HepG2 (cell line): Measurements from ENCODE around the gene HOXD3. TPM values are rescaled to one million over a fixed set of nuclear protein-coding genes. Genes with fewer than 3 reads are reported as not detected.

Experiments
- ATAC-seq: fragments of 200-7000 bp; cut with Tn5 transposase; 3 replicates; pipeline ENCODE4 v1.9.1; 2020; ENCODE audit warnings: mild to moderate bottlenecking, moderate library complexity
- BruUV-seq: library from RNA; stranded (reverse); fragments of 400-500 nt; replicated peaks from 2 replicates; lab custom pipeline; 2021; lab: Mats Ljungman, UMichigan
- CTCF ChIA-PET: fragments of 300-600 bp; formaldehyde crosslinking; extraction: SDS; loops from one replicate; lab custom pipeline; 2021; ENCODE audit warnings: low total read pairs, inconsistent platforms, low intra/inter-chr PET ratio; lab: Yijun Ruan, JAX
- POLR2A ChIA-PET: fragments of 350-600 bp; sonication (Branson Sonifier 250); formaldehyde crosslinking; loops from one replicate; lab custom pipeline; 2020; ENCODE audit warnings: antibody characterized with exemption, inconsistent platforms; lab: Yijun Ruan, JAX
- DNase-seq: peaks from one replicate; pipeline ENCODE4 v3.0.0-alpha.2; 2015; ENCODE audit warnings: low spot score
- FAIRE-seq: peaks from 3 replicates; lab custom pipeline; 2011; peaks lifted over from hg19 to GRCh38; lab: Jason Lieb, UNC
- H2AFZ ChIP-seq: one replicate; pipeline ENCODE4 v1.6.1; 2011; ENCODE audit warnings: low read length, inconsistent platforms
- H3K27ac ChIP-seq: fragments of 300-600 bp; 3 replicates; pipeline ENCODE4 v1.8.0; 2011; ENCODE audit warnings: mixed run types, mild to moderate bottlenecking, mixed read lengths, low read length, inconsistent platforms; ENCODE audit not compliant: insufficient read depth; ENCODE audit errors: extremely low read length
- H3K27me3 ChIP-seq, 2 experiments: fragments of 200-600 bp in 1 of 2; 2 replicates in 1 of 2; 3 replicates in 1 of 2; pipeline versions ENCODE4 v1.6.0 to v1.8.0; 2011; ENCODE audit warnings: low read length in 2 of 2, mild to moderate bottlenecking in 2 of 2, moderate library complexity in 2 of 2, inconsistent platforms in 1 of 2; ENCODE audit not compliant: insufficient read depth in 2 of 2, control insufficient read depth in 1 of 2
- H3K36me3 ChIP-seq, 2 experiments: fragments of 200-600 bp in 1 of 2; replicated peaks in 1 of 2; 2 replicates in 1 of 2; 3 replicates in 1 of 2; pipeline versions ENCODE4 v1.5.1 to v1.8.0; 2011; ENCODE audit warnings: low read length in 2 of 2, inconsistent platforms in 1 of 2; ENCODE audit not compliant: insufficient read depth in 2 of 2, control insufficient read depth in 1 of 2
- H3K4me1 ChIP-seq: 2 replicates; pipeline ENCODE4 v1.5.1; 2012; ENCODE audit warnings: low read length, inconsistent platforms; ENCODE audit not compliant: insufficient read depth
- H3K4me2 ChIP-seq: 2 replicates; pipeline ENCODE4 v1.6.0; 2011; ENCODE audit warnings: low read depth, low read length, inconsistent platforms
- H3K4me3 ChIP-seq, 3 experiments: fragments of 200-600 bp in 1 of 3; sonication (generic), shearing (Covaris generic) in 1 of 3; replicated peaks in 1 of 3; 2 replicates each; pipeline ENCODE4 v1.5.1; 2011 to 2016; ENCODE audit warnings: low read length in 3 of 3, inconsistent platforms in 2 of 3, low read depth in 2 of 3, mild to moderate bottlenecking in 2 of 3, control low read depth in 1 of 3, mixed read lengths in 1 of 3; ENCODE audit not compliant: insufficient read depth in 1 of 3
- H3K79me2 ChIP-seq: one replicate; pipeline ENCODE4 v1.6.1; 2011; ENCODE audit warnings: low read length, inconsistent platforms; ENCODE audit not compliant: insufficient read depth
- H3K9ac ChIP-seq: 2 replicates; pipeline ENCODE4 v1.6.0; 2011; ENCODE audit warnings: mild to moderate bottlenecking, low read depth, low read length, inconsistent platforms; ENCODE audit not compliant: insufficient read depth
- H3K9me3 ChIP-seq: 2 replicates; pipeline ENCODE4 v1.5.1; 2012; ENCODE audit warnings: mild to moderate bottlenecking, low read length
- H4K20me1 ChIP-seq: 2 replicates; pipeline ENCODE4 v1.6.0; 2011; ENCODE audit warnings: inconsistent platforms, mild to moderate bottlenecking, low read length, moderate library complexity; ENCODE audit not compliant: insufficient read depth
- ARHGAP35 ChIP-seq: sonication (generic); formaldehyde crosslinking; IDR thresholded peaks from 2 replicates; pipeline ENCODE4 v1.9.0; 2022; ENCODE audit warnings: mild to moderate bottlenecking, inconsistent platforms, moderate library complexity, missing genetic modification reagents, borderline replicate concordance
- BORCS8-MEF2B ChIP-seq: sonication (generic); formaldehyde crosslinking; IDR thresholded peaks from 2 replicates; pipeline ENCODE4 v1.8.0; 2022; ENCODE audit warnings: mild to moderate bottlenecking, missing genetic modification reagents
- KLF13 ChIP-seq: sonication (generic); formaldehyde crosslinking; IDR thresholded peaks from 2 replicates; pipeline ENCODE4 v1.4.0; 2020; ENCODE audit warnings: mild to moderate bottlenecking, missing genetic modification reagents
- PHB2 ChIP-seq: fragments of 450-650 bp; IDR thresholded peaks from 2 replicates; pipeline ENCODE4 v1.6.1; 2018; ENCODE audit not compliant: partially characterized antibody
- SKIL ChIP-seq: sonication (generic); formaldehyde crosslinking; IDR thresholded peaks from 2 replicates; pipeline ENCODE4 v1.8.0; 2022; ENCODE audit warnings: missing genetic modification reagents, mild to moderate bottlenecking, moderate library complexity, borderline replicate concordance
- SMC3 ChIP-seq: IDR thresholded peaks from 2 replicates; pipeline ENCODE4 v1.6.1; 2011; ENCODE audit warnings: low read length, improper control_type of control experiment
- STAG1 ChIP-seq: sonication (generic); formaldehyde crosslinking; IDR thresholded peaks from 2 replicates; pipeline ENCODE4 v1.4.0; 2020; ENCODE audit warnings: missing genetic modification reagents
- TGIF2 ChIP-seq: IDR thresholded peaks from 2 replicates; pipeline ENCODE4 v1.6.1; 2016; ENCODE audit warnings: control low read depth, missing compliant biosample characterization
- ZFP36L2 ChIP-seq: sonication (generic); formaldehyde crosslinking; IDR thresholded peaks from 2 replicates; pipeline ENCODE4 v1.4.0; 2020; ENCODE audit warnings: missing genetic modification reagents
- ZNF136 ChIP-seq: sonication (generic); formaldehyde crosslinking; IDR thresholded peaks from 2 replicates; pipeline ENCODE4 v1.8.1; 2022; ENCODE audit warnings: low read depth, mild to moderate bottlenecking, moderate library complexity, missing genetic modification reagents
- ZNF331 ChIP-seq: sonication (generic); formaldehyde crosslinking; IDR thresholded peaks from 2 replicates; pipeline ENCODE4 v1.4.0; 2020; ENCODE audit warnings: missing genetic modification reagents
- ZNF337 ChIP-seq: sonication (generic); formaldehyde crosslinking; IDR thresholded peaks from 2 replicates; pipeline ENCODE4 v1.5.1; 2020; ENCODE audit warnings: missing genetic modification reagents, low read depth, mild to moderate bottlenecking, borderline replicate concordance
- ZNF468 ChIP-seq: sonication (generic); formaldehyde crosslinking; IDR thresholded peaks from 2 replicates; pipeline ENCODE4 v1.8.0; 2022; ENCODE audit warnings: mild to moderate bottlenecking, moderate library complexity, missing genetic modification reagents
- ZNF513 ChIP-seq: sonication (generic); formaldehyde crosslinking; conservative IDR thresholded peaks from 2 replicates; pipeline ENCODE4 v1.5.0; 2020; ENCODE audit warnings: missing genetic modification reagents
- ZNF543 ChIP-seq: sonication (generic); formaldehyde crosslinking; IDR thresholded peaks from 2 replicates; pipeline ENCODE4 v1.4.0; 2020; ENCODE audit warnings: mild to moderate bottlenecking, missing genetic modification reagents
- ZNF556 ChIP-seq: sonication (generic); formaldehyde crosslinking; IDR thresholded peaks from 2 replicates; pipeline ENCODE4 v1.4.0; 2020; ENCODE audit warnings: mild to moderate bottlenecking, missing genetic modification reagents, borderline replicate concordance
- ZNF674 ChIP-seq: sonication (generic); formaldehyde crosslinking; IDR thresholded peaks from 2 replicates; pipeline ENCODE4 v1.5.0; 2020; ENCODE audit warnings: low read depth, mild to moderate bottlenecking, missing genetic modification reagents
- ZNF800 ChIP-seq: sonication (generic); formaldehyde crosslinking; IDR thresholded peaks from 2 replicates; pipeline ENCODE4 v1.4.0; 2020; ENCODE audit warnings: missing genetic modification reagents
- WGBS: methylation state at CpG from one replicate; pipeline ENCODE4 v1.1.6; 2017; ENCODE audit warnings: low lambda C conversion rate; 5-methylcytosine and 5-hydroxymethylcytosine counted together
- in situ Hi-C: cut with HindIII; loops from 2 replicates; pipeline ENCODE4 v1.10.0; 2017; ENCODE audit warnings: low pct_unique_long_range_greater_than_20kb; ENCODE audit not compliant: extremely low pct_ligation_motif_present
- intact Hi-C: fragments of 100-400 bp; cut with micrococcal nuclease; formaldehyde crosslinking; loops from one replicate; pipeline ENCODE4 v1.10.0; 2022; ENCODE audit not compliant: unreplicated experiment
- polyA plus RNA-seq, 8 experiments: library from polyadenylated mRNA; depleted of rRNA in 3 of 8; stranded (reverse) in 7 of 8; unstranded in 1 of 8; fragments of >200 nt; fragmentation: Illumina TruSeq in 4 of 8; extraction: Trizol in 4 of 8; gene quantifications; 2 replicates each; pipeline versions ENCODE4 v1.2.1 to v1.2.3, GENCODE V29; 2011 to 2016; ENCODE audit warnings: low read depth in 4 of 8, missing spikeins in 1 of 8, mixed read lengths in 1 of 8; ENCODE audit not compliant: insufficient read depth in 1 of 8
- total RNA-seq, 5 experiments: library from RNA; depleted of rRNA; stranded (reverse); fragments of >200 nt; fragmentation: Illumina TruSeq; extraction: Trizol; gene quantifications; 2 replicates each; pipeline ENCODE4 v1.2.3, GENCODE V29; 2016; ENCODE audit warnings: low read depth in 1 of 5

Gene HOXD3
- total and polyA plus RNA-seq, 2 of the 13 experiments (the other 11 are each of a cell fraction or from before 2014, with no cell fraction given) = 0.05 to 0.09 TPM

- CTCF ChIA-PET = no interaction called here
- TF ChIP-seq TGIF2 (CRISPR knock-in tag) (no peak), ZNF331 (CRISPR knock-in tag) (no peak), ZNF136 (CRISPR knock-in tag) (0 out of 2 replicates have a peak, but pooled peaks have one; percentile 46), ZNF543 (CRISPR knock-in tag) (no peak; the same call in 1 of the 2 replicates), ARHGAP35 (CRISPR knock-in tag) (no peak), ZNF674 (CRISPR knock-in tag) (no peak), ZNF556 (CRISPR knock-in tag) (0 out of 2 replicates have a peak, but pooled peaks have one; percentile 26), ZFP36L2 (no peak), KLF13 (no peak), PHB2 (no peak), SMC3 (no peak), ZNF513 (peak; percentile 66; the same call in 1 of the 2 replicates), ZNF337 (CRISPR knock-in tag) (no peak), STAG1 (no peak), BORCS8-MEF2B (peak; percentile 82), ZNF800 (CRISPR knock-in tag) (0 out of 2 replicates have a peak, but pooled peaks have one; percentile 6), ZNF468 (peak; percentile 79; the same call in 1 of the 2 replicates), SKIL (CRISPR knock-in tag) (no peak; the same call in 1 of the 2 replicates)
These were observed 31.0 kb downstream of the HOXD3 start, which contains the start of gene HOXD1 for GRCh38 chr2:176187899-176188773. Gene HOXD1, plus strand, starts transcription at chr2:176188668. Its CDS starts 134 bp downstream, at chr2:176188802.

More at GRCh38 chr2:176187899-176188773, 31.0 kb downstream of the HOXD3 start, which contains the start of gene HOXD1:
- no peak for FAIRE-seq
- intact Hi-C loops (loop anchor here (5.0 kb wide), 1 partner anchor 79 kb away; the partner anchor contains the start of gene MTX2), in situ Hi-C loops (no loop called here)
- peak within 1 kb of the TSS; percentile 89 for H3K4me2 ChIP-seq
- WGBS = 42% methylated on average over 56 of the region's 68 CpGs
- H3K36me3 ChIP-seq = 0 out of 5 replicates have a peak, but pooled peaks cover 0 to 2% of the 10 kb centered on the region in 2 experiments
- peaks cover 0 to 5% of the 10 kb centered on the region in 2 experiments; a peak in 1 of 5 replicates for H3K27me3 ChIP-seq
- H4K20me1 ChIP-seq = no peaks in the 10 kb centered on the region
- peaks cover 27% of the 10 kb centered on the region for H3K79me2 ChIP-seq
- DNase-seq = peak; percentile 71
- peak within 1 kb of the TSS; percentile 59 to 72 (median 68) for H3K4me3 ChIP-seq
- peak within 1 kb of the TSS; percentile 78 for H3K9ac ChIP-seq
- peak within 1 kb of the TSS; percentile 38 for H2AFZ ChIP-seq
- peaks cover 91% of the 10 kb centered on the region for H3K4me1 ChIP-seq
- no peaks in the 10 kb centered on the region for H3K9me3 ChIP-seq
- peak within 1 kb of the TSS; percentile 85 for H3K27ac ChIP-seq
- POLR2A ChIA-PET = interaction anchor here (0.9 to 3.4 kb wide), 6 partner anchors 13 to 1150 kb away, joined by 3 to 21 read pairs (median 4); partner anchors contain the start of genes HNRNPA3 and MTX2
- no TSS peak for BruUV-seq
- peak; percentile 85 for ATAC-seq
